GM19452 (cell line): ENCODE measurements around the gene SCD5.

Experiments used
- ATAC-seq: cut with Tn5 transposase; IDR thresholded peaks from one replicate; pipeline ENCODE4 v1.9.1; 2021; ENCODE audit not compliant: unreplicated experiment

SCD5 gene

DNA sequence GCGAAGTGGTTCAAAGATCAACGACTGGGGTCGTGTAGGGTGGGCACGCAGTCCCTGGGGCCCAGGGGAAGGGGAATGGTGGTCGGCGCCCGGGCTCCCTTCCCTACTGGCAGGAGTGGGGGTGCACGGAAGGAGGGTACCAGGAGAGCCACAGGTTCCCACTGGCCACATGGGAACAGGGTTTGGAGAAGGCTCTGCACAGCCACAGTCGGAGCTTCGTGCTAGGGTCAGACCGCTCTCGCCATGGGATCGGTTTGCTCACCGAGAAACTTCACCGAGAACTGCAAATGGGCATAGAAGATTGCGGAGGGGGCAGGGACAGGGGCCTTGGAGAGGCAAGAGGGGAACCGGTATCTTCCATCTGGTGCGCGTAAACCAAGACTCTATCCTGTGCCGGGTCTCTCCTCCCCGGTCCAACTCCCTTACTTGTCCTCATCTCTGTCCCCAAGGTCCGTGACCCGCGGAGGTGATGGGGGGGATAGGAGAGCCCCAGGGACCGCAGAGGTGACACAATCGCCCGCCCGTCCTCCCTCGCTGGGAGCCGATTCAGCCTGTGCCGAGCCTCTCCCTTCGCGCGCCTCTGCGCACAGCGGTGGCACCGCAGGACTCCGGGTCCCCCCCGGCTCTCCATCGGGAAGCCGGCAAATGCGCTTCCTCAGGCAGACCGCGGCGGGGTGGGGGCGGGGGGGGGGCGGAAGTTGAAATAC is 1.0 kb downstream of the SCD5 start:
- no peak for ATAC-seq

DNA sequence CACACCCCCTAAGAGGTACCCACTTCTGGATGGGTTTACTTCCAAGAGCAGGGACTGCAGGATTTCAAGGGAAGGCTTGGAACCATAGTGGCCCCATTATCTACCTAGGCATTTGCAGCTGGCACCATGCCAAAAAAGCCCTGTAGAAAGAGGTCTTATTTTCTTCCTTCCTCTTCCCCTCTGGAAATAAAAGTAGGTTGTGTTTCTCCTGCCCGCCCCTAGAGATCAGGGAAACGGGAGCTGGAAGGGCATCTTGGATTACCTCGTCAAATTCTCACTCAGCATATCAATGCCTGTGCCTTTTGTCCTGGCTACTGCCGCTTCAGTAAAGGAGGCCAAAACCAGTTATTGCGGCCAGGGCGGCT is 1.6 kb downstream of the SCD5 start:
- no peak for ATAC-seq

DNA sequence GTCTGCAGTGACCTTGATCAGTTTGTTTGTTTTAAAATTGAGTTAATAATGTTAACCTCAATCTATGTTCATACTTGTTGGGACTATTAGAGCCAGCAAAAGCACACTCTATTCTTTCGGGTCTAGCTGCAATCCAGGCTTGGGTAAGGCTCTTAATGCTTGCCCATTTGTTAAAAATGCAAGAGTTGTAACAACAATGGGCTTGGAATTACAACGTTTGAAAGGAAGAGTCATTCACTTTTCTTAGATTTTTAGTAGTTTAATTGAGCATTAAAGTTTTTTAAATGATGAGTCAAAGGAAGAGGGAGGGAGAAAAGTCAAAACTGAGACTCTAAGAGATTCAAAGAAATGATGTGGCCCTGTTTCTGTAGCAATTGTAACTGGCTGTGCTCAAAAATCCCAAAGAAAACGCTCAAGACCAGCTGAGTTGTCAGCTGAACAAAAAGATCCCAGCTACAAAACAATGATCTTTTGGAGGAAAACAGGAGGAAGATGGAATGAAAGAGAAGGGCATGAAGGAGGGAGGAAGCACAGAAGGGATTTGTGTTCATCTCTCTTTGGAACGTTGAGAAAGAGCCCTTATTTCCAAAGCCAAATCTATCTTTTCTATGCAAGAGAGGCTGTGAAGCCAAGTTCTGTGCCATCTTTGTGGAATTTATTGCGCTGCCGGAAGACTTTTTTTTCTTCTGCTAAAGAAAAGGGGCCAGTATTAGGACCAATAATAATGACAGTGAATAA is 5.5 kb downstream of the SCD5 start:
- ATAC-seq: no peak

DNA sequence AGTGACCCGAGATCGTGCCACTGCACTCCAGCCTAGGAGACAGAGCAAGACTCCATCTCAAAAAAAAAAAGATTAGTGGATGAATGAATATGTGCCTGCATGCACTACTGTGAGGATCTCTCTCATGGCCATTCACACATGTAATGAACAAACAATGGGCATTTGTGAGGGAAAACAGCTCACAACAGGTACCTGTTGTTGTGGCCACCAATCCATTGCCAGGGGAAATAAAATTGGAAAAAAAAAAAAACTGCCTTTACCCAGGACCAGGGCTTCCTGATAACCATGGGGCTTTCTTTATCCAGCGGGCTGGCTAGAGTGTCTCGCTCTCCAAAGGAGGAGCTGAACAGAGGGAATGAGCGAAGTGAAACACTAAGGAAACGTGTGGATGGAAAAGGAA is 7.4 kb downstream of the SCD5 start:
- ATAC-seq: no peak

DNA sequence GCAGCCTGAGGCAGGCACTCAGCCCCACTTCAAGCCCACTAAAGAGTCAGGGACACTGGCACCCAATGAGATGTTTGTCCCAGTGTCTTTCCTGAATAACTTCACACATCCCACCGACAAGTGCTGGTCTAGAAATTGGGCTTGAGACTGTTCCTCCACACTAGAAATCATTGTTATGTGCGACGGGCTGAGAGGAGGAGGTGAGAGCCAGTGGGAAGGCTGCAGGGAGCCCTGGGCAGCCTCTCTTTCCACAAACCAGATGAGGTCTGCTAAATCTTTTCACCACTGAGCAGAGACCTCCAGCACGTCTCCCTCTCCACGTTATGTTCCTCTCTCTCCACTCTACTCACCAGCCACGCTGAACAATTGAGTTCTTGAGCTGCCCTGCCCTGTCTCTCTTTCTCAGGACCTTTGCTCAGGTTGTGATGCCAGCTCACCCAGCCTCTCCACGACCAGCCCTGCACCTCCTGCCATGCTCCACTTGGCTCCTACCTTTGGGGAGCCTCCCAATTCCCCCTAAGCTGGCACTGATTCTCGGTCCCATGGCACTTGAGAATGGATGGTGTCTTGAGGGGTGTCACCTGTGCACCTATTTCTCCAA is 8.4 kb downstream of the SCD5 start:
- ATAC-seq: no peak

DNA sequence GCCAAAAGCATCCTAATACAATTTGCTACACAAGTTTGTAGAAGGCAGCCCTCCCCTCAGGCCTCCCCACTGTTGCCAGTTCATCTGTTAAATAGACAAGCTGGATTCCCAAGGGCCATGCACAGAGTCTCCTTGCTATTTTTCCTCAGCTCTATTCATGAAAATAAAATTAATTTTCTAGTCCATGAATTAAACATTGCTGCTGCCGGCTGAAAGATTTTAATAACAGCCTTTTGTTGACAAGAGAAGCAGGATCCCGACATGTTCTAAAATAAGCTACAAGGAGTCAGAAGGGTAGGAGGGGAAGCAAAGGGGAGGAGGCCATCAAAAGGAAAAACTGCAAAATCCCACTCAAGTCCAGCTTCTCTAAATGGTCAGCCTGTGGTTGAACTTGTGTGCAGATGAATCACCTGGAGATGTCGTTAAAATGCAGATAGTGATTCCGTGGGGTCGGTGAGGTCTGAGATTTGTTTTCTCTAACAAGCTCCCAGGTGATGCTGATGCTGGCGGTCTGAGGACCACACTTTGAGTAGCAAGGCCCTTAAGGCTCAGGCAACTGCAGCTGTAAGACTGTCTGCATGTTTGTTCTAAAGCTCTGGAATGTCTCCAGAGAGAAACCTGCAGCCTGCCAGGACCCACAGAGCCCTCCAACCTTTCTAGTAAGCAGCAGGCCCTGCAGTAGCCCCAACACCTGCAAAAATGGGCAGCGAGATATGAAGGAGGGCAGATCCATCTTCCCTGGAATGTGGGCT is 9.4 kb downstream of the SCD5 start:
- ATAC-seq: no peak

DNA sequence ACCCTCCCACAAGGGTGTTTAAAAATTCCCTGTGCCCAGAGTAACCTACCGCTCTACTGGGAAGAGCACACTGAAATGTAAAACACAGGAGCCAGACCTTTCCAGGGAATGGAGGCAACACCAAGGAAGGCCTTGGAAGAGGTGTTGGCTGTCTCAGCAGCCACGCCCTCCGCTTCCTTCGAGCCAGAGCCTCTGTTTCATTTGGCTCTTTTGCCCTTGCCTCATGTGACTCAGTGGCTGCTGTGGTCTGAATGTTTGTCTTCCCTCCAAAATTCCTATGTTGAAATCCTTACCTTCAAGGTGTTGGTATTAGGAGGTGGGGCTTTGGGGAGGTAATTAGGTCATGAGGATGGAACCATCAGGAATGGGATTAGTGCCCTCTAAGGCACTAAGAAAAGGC is 11.3 kb downstream of the SCD5 start:
- no peak for ATAC-seq

DNA sequence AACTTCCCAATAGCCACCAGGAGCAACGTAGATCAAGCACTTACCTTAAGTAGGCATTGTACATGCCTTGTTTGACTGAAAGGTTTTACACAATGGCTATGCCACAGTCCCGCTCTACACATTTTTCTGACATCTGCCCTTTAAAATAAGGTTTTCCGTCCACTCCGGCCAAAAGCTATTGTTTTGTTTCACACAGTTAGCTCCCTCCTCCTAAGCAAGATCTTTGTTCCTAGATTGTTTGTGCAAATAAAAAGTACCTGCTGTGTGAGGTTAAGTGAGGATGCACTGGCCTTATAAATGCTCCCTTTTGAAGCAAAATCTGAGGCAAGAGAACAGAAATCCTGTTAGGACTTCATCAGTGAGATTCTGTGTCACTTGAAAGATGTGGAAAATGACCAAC is 11.8 kb downstream of the SCD5 start:
- no peak for ATAC-seq

DNA sequence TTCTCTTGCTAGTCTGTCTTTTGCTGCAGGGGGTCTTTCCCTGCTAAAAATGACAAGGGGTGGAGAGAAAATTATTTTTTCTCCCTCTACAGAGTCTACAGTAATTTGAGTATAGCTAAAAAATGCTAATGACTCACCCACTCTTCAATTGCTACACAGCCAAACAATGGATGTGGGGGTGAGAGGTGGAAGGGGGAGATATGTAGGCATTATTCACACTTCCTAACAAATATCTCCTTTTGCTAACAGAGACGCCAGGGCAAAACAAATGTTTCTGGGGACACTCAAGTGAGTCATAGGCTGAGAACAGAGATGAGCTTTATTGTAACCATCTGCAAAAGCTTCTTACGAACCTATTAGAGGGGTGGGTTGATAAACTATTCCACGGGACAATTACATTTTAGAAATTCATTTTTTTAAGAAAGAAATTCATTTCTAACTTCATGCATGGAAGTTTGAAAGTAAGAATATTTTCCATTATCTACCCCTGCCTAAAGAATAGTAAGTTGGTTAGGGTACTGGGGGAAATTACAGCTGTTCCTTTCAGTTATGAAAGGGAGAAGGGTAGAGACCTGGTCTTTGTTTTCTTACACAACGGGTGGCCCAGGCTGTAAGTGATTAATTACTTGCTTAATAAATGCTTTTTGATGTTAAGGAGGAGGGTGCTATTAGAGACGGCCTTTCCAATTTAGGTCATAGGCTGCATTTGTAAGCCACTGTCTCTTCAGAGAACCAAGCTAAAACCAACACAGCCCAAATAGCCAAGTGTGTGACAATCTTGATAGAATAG is 12.8 kb downstream of the SCD5 start:
- ATAC-seq: no peak

DNA sequence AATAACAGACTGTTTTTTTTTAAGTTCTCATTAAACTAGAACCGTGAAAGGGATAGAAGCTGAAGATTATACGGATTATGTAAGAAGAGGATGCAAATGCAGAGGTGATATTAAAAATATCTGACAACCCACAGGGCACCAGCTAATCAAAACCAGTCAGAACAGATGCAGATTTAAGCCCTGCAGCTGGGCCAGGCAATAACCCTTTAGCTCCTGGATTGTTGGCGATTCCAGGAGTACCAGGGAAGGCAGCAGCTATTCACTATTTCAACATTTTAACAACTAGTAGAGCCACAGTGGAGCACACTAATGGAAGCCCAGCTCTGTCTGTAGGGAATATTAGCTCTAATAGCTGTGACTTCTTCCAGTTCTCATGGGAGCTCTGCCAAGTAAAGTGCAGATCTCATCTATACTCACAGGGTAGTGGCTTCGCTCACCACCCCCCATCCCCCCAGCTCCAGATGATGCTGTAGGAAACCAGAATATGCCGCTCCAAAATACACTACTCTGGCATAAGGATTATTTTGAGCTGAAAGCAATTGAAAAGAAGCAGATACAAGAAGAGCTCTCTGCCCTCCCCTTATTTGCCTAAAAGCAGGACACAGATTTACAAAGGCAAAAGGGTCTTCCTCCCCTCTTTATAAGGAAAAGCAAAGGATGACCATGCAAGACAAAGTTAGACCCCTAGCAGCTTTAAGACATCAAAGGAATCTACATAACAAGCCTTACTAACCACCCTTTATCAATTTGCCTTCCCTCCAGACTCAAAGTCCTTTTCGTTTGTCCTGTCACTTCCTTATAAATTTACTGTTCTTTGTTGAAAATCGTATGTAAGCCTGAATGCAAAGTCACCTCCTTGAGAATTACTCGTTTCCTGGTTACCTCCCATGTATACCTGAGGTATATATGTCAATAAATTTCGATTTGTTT is 13.7 kb downstream of the SCD5 start:
- no peak for ATAC-seq

DNA sequence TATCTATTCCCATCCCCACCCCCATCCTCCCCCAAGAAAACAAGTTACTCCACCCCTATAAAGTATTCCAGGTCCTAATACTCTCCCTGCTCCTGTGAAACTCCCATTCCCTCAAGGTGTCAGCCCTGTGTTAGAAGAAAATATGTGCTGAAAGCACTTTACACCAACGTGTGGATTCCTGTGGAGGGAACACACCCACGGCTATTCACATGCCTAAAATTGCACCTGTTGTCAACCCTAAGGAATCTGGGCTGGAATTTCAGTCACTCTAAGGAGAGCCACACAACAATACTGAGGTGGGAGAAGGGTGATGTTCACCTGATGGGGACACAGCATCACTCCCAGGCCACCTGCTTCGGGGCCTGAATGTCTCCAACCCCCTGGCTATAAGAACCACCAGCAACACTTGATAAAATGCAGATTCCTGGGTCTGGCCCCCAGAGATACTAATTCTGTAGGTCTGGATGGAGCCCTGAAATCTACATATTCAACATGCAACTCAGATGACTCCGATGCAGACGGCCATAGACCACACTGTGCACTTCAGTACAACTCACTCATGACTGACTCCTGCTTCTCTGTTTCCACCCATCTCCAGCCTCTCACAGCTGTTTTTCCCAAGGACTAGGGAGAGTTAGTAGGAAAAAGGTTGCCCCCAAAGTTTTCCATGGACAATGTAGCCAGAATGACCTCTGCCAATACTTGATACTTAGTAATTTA is 15.8 kb downstream of the SCD5 start:
- ATAC-seq: no peak

DNA sequence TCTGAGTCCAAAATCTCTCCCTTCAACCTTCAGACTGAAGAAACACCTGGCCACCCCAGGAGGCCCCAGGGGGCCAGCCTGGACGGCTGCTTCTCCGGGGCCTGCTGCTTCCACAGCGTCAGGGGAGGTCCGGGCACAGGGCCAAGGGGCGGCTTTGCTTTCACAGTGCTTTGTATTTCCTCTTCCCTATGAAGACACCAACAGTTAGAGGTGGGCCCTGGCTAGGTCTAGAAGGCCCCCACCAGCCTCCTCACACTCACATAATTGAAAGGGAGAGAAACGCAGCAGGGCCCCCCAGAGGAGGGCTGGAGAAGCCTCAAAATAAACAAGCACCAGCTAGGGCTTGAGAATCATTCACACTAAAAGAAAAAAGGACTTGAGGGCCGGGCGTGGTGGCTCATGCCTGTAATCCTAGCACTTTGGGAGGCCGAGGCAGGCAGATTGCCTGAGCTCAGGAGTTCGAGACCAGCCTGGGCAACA is 17.8 kb downstream of the SCD5 start:
- ATAC-seq: no peak

DNA sequence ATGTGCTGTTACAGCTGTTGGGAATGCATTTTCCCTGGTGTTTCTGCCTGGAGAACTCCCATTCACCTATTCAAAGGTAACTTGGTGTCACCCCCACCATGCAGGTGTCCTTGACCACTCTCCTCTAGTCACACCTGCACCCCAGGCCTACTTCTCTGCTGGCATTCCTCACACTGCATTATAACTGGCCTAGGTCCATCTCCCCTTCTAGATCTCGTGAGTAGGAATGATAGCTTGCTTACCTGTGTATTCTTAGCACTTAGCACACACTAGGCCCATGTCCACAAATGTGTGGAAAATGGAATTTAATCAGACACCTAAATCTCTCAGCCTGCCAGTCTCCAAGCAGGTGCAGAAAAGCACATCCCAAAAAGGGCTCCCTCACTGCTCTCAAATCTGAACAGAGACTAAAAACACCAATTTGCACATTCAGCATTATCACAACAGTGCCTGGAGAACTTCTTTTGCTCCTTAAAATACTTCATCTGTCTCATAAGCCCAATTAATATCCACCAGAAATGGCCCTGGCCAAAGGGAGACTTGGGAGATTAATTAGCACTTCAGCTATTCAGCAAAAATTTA is 18.3 kb downstream of the SCD5 start:
- ATAC-seq: no peak

DNA sequence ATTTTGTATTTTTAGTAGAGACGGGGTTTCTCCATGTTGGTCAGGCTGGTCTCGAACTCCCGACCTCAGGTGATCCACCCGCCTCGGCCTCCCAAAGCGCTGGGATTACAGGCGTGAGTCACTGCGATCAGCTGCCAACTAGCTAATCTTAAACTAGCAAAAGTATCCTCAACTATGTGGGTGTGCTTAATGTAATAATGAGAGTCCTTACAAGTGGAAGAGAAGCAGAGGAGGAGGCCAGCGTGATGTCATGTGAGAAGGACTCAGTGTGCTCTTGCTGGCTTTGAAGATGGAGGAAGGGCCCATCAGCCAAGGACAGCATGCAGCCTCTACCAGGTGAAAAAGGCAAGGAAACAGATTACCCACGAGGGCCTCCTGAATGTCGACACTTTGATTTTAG is 19.6 kb downstream of the SCD5 start:
- ATAC-seq: no peak

DNA sequence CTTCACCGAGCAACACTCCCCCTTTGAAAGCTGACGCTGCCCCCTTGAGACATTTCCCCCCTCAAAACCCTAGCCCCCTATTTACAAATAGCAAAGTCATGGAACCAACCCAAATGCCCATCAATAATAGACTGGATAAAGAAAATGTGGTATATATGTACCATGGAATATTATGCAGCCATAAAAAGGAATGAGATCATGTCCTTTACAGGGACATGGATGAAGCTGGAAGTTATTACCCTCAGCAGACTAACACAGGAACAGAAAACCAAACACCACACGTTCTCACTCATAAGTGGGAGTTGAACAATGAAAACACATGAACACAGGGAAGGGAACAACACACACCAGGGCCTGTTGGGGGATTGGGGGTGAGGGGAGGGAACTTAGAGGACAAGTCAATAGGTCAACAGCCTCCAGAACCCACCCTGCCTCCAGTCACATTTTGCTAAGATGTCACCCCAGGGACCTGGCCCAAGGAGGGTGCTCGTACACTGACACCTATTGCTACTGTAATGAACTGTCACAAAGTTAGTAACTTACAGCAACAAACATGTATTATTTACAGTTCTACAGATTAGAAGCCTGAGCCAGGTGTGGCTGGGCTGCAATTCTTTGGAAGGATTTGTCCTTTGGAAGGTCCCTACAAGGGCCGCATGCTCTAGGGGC is 20.6 kb downstream of the SCD5 start:
- ATAC-seq: no peak

DNA sequence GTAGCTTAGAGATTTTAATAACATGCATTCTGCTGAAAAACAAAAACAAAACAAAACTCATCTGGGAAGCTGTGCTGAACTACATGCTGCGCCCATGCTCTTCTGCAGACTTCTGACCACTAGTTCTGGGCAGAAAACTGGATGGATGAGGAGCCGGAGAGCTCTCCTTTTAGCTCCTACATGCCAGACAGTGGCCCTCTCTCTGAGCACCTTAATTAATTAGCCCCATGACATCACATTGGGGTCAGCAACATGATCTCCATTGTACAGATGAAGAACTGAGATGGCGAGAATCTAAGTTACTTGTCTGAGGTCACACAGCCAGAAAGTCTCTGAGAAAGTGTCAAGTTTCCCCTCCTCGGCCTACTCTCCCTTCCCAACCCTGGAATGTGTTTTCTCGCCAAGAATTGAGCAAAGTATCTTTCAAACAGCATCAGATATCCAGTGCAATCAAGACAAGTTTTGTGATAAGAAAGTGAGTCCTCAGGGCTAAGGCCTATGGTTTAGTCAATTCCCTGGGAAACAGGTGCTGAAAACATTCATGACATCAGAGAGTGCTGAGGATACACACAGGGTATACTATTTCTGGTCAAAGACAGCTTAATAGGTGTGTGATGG is 21.6 kb downstream of the SCD5 start:
- ATAC-seq: no peak

DNA sequence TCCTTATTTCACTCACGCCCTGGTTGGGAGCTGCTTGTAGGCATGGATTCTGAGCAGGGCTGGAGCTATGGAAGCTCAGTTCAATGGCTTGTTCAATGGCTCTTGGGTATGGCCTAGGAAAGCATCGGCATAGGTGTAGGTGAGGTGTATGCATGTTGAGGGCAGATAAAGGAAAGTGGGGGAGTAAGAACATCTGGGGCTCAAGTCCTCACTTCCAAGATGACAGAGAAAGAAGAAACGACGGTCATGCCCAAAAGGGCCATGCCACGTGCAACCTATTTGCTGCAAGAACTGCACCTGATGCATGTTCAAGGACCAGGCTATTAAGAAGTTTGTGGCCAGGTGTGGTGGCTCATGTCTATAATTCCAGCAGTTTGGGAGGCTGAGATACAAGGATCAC is 23.4 kb downstream of the SCD5 start:
- ATAC-seq: no peak

DNA sequence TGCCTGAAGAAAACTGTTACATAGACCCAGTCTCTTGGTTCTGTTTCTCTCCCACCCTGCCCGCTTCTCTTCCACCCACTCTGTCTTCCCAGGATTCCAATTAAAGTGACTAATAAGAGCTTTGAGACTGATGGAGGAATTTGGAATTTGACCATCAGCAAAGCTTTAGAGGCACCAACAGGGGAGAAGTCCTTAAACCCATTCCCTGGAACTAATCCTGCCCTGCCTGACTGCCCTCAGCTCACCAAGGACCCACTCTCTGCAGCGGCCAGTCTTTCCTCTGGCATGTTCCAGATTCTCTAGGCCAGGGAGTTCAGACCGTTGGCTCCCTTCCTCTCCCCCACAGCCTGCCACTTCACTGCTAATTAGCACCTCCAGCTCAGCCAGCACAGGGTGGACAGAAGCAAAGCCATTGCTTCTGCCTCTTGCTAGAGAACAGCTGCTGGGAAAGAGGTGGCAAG is 23.9 kb downstream of the SCD5 start:
- no peak for ATAC-seq
